K562 (cell line): ENCODE data around the gene F12. TPM values are rescaled to one million over a fixed set of nuclear protein-coding genes. Genes with fewer than 3 reads are reported as not detected.

Source experiments
- CLOCK ChIP-seq: fragments of 250-450 bp; sonication (Bioruptor Pico); IDR thresholded peaks from 2 replicates; pipeline ENCODE4 v1.4.0; 2020; ENCODE audit warnings: mild to moderate bottlenecking, moderate library complexity, borderline replicate concordance
- HINFP ChIP-seq: fragments of 450-650 bp; conservative IDR thresholded peaks from 2 replicates; pipeline ENCODE4 v1.6.1; 2016; ENCODE audit warnings: missing genetic modification characterization, low read depth, mild to moderate bottlenecking, control low read depth, missing compliant biosample characterization
- THRB ChIP-seq: fragments of 450-650 bp; formaldehyde crosslinking; conservative IDR thresholded peaks from 2 replicates; pipeline ENCODE4 v1.4.0; 2022; ENCODE audit warnings: mild to moderate bottlenecking, missing genetic modification characterization
- ZNF3 ChIP-seq: fragments of 250-450 bp; sonication (Bioruptor Pico); IDR thresholded peaks from 2 replicates; pipeline ENCODE4 v1.5.0; 2021; ENCODE audit warnings: mild to moderate bottlenecking, moderate library complexity
- polyA plus RNA-seq, 8 experiments: library from polyadenylated mRNA; depleted of rRNA in 4 of 8; stranded (reverse) in 5 of 8; unstranded in 3 of 8; fragments of >200 nt; fragmentation: Nextera tagmentation in 2 of 8; fragmentation: Illumina TruSeq in 1 of 8; extraction: Ambion mirVana in 2 of 8; extraction: Trizol in 1 of 8; gene quantifications; 2 replicates each; pipeline versions ENCODE4 v1.2.1 to v1.2.3, GENCODE V29; 2011 to 2014; ENCODE audit warnings: inconsistent platforms in 1 of 8, missing spikeins in 1 of 8
- total RNA-seq, 7 experiments: library from RNA; depleted of rRNA in 6 of 7; stranded (reverse); fragments of >200 nt in 6 of 7; fragmentation: Illumina TruSeq in 2 of 7; extraction: Trizol in 2 of 7; gene quantifications; 2 replicates each; pipeline versions ENCODE4 v1.2.1 to v1.2.3, GENCODE V29; 2011 to 2021; ENCODE audit warnings: low replicate concordance in 1 of 7

F12 gene
- total and polyA plus RNA-seq, 9 of the 15 experiments (the other 6 are each of a cell fraction or from before 2014, with no cell fraction given) = 0.59 to 18.3 (median 3.6) TPM

- no peak for TF ChIP-seq CLOCK (CRISPR knock-in tag)
- TF ChIP-seq HINFP = no peak
- TF ChIP-seq ZNF3 (CRISPR knock-in tag) = no peak
- TF ChIP-seq THRB (CRISPR knock-in tag) = no peak
- TF ChIP-seq, all 486 proteins: peak for 0
These were observed 13.3 kb downstream of the F12 start (continued) for GRCh38 chr5:177396078-177396477.
